ENCODE measurements around the gene PDCD4. TPM values are rescaled to one million over a fixed set of nuclear protein-coding genes. Genes with fewer than 3 reads are reported as not detected.

The PDCD4 gene
- polyA plus RNA-seq, 1 of the 3 experiments (the other 2 are of a cell fraction) = 23.3 TPM

DNA sequence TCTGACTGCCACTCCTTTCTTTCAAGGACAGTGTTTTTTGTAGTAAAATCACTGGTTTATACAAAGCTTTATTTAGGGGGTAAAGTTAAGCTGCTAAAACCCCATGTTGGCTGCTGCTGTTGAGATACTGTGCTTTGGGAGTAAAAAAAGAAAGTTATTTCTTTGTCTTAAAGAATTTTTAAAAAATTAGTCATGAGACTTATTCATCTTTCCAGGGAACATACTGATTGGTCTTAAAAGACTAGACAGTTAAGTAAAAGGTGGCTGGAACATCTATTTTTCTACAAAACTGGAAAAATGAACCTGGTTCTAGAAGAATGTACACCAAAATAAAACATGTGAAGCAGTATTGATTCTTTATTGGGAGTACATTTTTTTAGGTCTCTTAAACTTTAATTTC lies 26.7 kb downstream of the PDCD4 start:
- peak overlapping the region in 1 of 2 experiments; percentile 36; a peak in 2 of 4 replicates for H3K27ac ChIP-seq (ENCODE audit: low read depth in 2 of 2, low read length in 1 of 2)
- DNase-seq = no peak
- TF ChIP-seq FOXJ3 (CRISPR knock-in tag; IDR thresholded peaks at IDR 0.05) (no peak), SMC3 (IDR thresholded peaks at IDR 0.05; ENCODE audit: low read depth, low read length) (no peak), TAF1 (IDR thresholded peaks at IDR 0.05; ENCODE audit: borderline replicate concordance, low read depth, low read length) (no peak), MEF2A (IDR thresholded peaks at IDR 0.05; ENCODE audit: borderline replicate concordance, low read depth) (no peak), RFX5 (IDR thresholded peaks at IDR 0.05; ENCODE audit: low read length) (no peak), FOSL2 (IDR thresholded peaks at IDR 0.05; ENCODE audit: borderline replicate concordance, low read depth) (no peak), POLR2AphosphoS5 (IDR thresholded peaks at IDR 0.05; ENCODE audit: low read depth, low read length) (no peak), ELF1 (IDR thresholded peaks at IDR 0.05) (no peak), CHD2 (IDR thresholded peaks at IDR 0.05; ENCODE audit: low read length, partially characterized antibody) (no peak)
- TF ChIP-seq, protein P1, sequence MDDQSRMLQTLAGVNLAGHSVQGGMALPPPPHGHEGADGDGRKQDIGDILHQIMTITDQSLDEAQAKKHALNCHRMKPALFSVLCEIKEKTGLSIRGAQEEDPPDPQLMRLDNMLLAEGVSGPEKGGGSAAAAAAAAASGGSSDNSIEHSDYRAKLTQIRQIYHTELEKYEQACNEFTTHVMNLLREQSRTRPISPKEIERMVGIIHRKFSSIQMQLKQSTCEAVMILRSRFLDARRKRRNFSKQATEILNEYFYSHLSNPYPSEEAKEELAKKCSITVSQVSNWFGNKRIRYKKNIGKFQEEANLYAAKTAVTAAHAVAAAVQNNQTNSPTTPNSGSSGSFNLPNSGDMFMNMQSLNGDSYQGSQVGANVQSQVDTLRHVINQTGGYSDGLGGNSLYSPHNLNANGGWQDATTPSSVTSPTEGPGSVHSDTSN (IDR thresholded peaks at IDR 0.05) = no peak
- TF ChIP-seq, protein P2, sequence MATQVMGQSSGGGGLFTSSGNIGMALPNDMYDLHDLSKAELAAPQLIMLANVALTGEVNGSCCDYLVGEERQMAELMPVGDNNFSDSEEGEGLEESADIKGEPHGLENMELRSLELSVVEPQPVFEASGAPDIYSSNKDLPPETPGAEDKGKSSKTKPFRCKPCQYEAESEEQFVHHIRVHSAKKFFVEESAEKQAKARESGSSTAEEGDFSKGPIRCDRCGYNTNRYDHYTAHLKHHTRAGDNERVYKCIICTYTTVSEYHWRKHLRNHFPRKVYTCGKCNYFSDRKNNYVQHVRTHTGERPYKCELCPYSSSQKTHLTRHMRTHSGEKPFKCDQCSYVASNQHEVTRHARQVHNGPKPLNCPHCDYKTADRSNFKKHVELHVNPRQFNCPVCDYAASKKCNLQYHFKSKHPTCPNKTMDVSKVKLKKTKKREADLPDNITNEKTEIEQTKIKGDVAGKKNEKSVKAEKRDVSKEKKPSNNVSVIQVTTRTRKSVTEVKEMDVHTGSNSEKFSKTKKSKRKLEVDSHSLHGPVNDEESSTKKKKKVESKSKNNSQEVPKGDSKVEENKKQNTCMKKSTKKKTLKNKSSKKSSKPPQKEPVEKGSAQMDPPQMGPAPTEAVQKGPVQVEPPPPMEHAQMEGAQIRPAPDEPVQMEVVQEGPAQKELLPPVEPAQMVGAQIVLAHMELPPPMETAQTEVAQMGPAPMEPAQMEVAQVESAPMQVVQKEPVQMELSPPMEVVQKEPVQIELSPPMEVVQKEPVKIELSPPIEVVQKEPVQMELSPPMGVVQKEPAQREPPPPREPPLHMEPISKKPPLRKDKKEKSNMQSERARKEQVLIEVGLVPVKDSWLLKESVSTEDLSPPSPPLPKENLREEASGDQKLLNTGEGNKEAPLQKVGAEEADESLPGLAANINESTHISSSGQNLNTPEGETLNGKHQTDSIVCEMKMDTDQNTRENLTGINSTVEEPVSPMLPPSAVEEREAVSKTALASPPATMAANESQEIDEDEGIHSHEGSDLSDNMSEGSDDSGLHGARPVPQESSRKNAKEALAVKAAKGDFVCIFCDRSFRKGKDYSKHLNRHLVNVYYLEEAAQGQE (IDR thresholded peaks at IDR 0.05; ENCODE audit: low read depth, low read length) = no peak
- TF ChIP-seq, protein P3, sequence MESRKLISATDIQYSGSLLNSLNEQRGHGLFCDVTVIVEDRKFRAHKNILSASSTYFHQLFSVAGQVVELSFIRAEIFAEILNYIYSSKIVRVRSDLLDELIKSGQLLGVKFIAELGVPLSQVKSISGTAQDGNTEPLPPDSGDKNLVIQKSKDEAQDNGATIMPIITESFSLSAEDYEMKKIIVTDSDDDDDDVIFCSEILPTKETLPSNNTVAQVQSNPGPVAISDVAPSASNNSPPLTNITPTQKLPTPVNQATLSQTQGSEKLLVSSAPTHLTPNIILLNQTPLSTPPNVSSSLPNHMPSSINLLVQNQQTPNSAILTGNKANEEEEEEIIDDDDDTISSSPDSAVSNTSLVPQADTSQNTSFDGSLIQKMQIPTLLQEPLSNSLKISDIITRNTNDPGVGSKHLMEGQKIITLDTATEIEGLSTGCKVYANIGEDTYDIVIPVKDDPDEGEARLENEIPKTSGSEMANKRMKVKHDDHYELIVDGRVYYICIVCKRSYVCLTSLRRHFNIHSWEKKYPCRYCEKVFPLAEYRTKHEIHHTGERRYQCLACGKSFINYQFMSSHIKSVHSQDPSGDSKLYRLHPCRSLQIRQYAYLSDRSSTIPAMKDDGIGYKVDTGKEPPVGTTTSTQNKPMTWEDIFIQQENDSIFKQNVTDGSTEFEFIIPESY (IDR thresholded peaks at IDR 0.05; ENCODE audit: borderline replicate concordance, low read depth) = no peak
- peak overlapping the region; percentile 21; the same call in 1 of the 2 replicates for H3K9ac ChIP-seq
- H4K20me1 ChIP-seq (ENCODE audit: insufficient read depth) = no peaks in the 10 kb centered on the region
- H2AFZ ChIP-seq (ENCODE audit: low read depth) = peak overlapping the region; percentile 63; the same call in 1 of the 2 replicates
- CTCF ChIA-PET = interaction anchor here (1.3 to 2.8 kb wide), 5 partner anchors 12 to 287 kb away, joined by 4 to 10 read pairs (median 7); no protein-coding TSS in a partner anchor
- H3K9me3 ChIP-seq = no peaks in the 10 kb centered on the region
- H3K4me3 ChIP-seq (ENCODE audit: low read depth in 2 of 2, low read length in 1 of 2) = no peak overlapping the region
- POLR2A ChIA-PET = no interaction called here
- peaks cover 5 to 9% of the 10 kb centered on the region in 2 experiments; a peak in 3 of 4 replicates for H3K4me1 ChIP-seq (ENCODE audit: control insufficient read depth in 1 of 2, insufficient read depth in 2 of 2, low read depth in 1 of 2, low read length in 1 of 2)
- no peaks in the 10 kb centered on the region for H3K9me2 ChIP-seq
- no peaks in the 10 kb centered on the region for H3K27me3 ChIP-seq (ENCODE audit: insufficient read depth)
- no peak overlapping the region for H3K4me2 ChIP-seq
- peaks cover 68 to 75% of the 10 kb centered on the region in 2 experiments for H3K36me3 ChIP-seq (replicated peaks in 1 of 2; ENCODE audit: control insufficient read depth in 1 of 2, insufficient read depth in 2 of 2, low read length in 1 of 2)
- peaks cover 12% of the 10 kb centered on the region for H3F3A ChIP-seq (replicated peaks; ENCODE audit: insufficient read depth)
- no peaks in the 10 kb centered on the region for H3K79me2 ChIP-seq (ENCODE audit: insufficient read depth)

Data from SK-N-SH (cell line).